Erythroblast (primary cell): Measurements from ENCODE around the gene ONECUT1.

Experiments
- GATA1 ChIP-seq: IDR thresholded peaks from 2 replicates; pipeline ENCODE4 v1.6.1; 2011; ENCODE audit warnings: low read depth, mild to moderate bottlenecking, control low read depth, low read length, moderate library complexity
- POLR2A ChIP-seq: IDR thresholded peaks from 2 replicates; pipeline ENCODE4 v1.6.1; 2011; ENCODE audit warnings: mild to moderate bottlenecking, low read length

DNA sequence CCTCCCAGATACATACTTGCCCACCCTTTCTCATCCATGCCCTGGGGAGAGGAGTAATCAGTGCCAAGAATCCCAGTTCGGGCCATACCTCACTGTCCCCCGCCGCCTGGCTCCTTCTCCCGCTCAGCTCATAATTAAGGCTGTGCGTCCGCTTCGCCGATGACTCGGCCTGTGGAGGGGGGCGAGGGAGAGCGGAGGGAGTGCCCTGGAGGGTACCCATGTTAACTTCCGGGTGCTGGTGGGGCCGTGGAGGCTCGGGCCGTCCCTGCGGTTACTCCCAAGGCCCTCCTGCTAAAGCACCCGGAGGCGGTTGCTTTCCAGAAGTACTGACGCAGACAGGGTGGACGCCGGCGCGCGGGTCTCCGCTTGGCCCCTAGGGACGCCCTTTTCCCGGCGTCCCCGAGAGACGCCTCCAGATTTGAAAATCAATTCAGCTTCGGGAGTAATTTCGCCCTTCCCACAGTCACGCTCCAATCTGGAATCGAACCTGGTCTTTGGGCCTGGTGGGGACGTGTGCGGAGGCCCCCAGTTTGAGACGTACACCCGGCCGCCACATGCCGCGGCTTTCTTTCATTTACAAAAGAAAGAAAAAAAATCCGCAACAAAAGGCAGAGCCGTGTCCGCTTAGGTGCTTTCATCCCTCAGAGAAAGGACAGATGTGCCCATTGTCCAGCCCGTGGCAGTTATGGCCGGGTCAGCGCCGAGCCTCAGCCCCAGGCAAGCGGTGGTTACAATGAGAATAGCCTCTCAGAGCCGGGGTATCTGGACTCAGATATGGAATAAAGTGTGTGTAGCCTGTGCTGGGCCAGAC, 1.0 kb upstream of the ONECUT1 start:
- no peak for TF ChIP-seq POLR2A
- TF ChIP-seq GATA1, result no peak
